Vagina (tissue), 2 donors: Measurements from ENCODE around the gene DNAH10.

ENCODE experiments used
- CTCF ChIP-seq, 3 experiments: fragments of 450-650 bp in 2 of 3; fragments of 200-600 bp in 1 of 3; sonication (generic) in 1 of 3; IDR thresholded peaks; one replicate each; pipeline ENCODE4 v1.5.1; 2017 to 2019; ENCODE audit warnings: antibody characterized with exemption in 3 of 3, mild to moderate bottlenecking in 2 of 3, moderate library complexity in 2 of 3
- POLR2A ChIP-seq, 2 donors: fragments of 450-650 bp; IDR thresholded peaks; one replicate each; pipeline ENCODE4 v1.6.1; 2017; ENCODE audit warnings: antibody characterized with exemption in 2 of 2, mild to moderate bottlenecking in 2 of 2, moderate library complexity in 2 of 2
- POLR2AphosphoS5 ChIP-seq, 2 donors: sonication (generic); formaldehyde crosslinking; IDR thresholded peaks; one replicate each; pipeline ENCODE4 v1.9.0; 2017; ENCODE audit warnings: antibody characterized with exemption in 2 of 2, mild to moderate bottlenecking in 2 of 2, low read depth in 1 of 2; ENCODE audit not compliant: insufficient read depth in 1 of 2

- TF ChIP-seq CTCF (IDR thresholded peaks at IDR 0.05) (no peak), POLR2AphosphoS5 (IDR thresholded peaks at IDR 0.05; ENCODE audit: insufficient read depth in 1 of 2, low read depth in 1 of 2) (no peak), POLR2A (IDR thresholded peaks at IDR 0.05) (no peak)
Observed at GRCh38 chr12:123763093-123763492, 992 bp downstream of the DNAH10 start.
